Activated CD4-positive, alpha-beta T cell treated with anti-CD3 and anti-CD28 coated beads, Interleukin-2, amount 50 U/mL, for 16 hours (primary cell): ENCODE results near the gene OTOA.
"Not testable (repeated sequence)": the region's sequence is repeated elsewhere in the genome, so short reads cannot be mapped to it uniquely, and the experiment has no call there.

ENCODE experiments used
- DNase-seq: peaks from one replicate; pipeline ENCODE4 v3.0.0-alpha.2; 2020

OTOA gene

GRCh38 chr16:21727344-21727743, 63.6 kb downstream of the OTOA start:
- no peak for DNase-seq

- not testable (repeated sequence) for DNase-seq
Measured at GRCh38 chr16:21731233-21731632, 67.5 kb downstream of the OTOA start.

- not testable (repeated sequence) for DNase-seq
Measured at GRCh38 chr16:21740637-21741036, 76.9 kb downstream of the OTOA start.

- DNase-seq = peak; percentile 49
Measured at GRCh38 chr16:21756192-21757079, 92.7 kb downstream of the OTOA start.

- DNase-seq = not testable (repeated sequence)
Measured at GRCh38 chr16:21757080-21757671, 93.4 kb downstream of the OTOA start.

- not testable (repeated sequence) for DNase-seq
Measured at GRCh38 chr16:21768280-21768679, 104.5 kb downstream of the OTOA start.

- not testable (repeated sequence) for DNase-seq
Measured at GRCh38 chr16:21768810-21769209, 105.0 kb downstream of the OTOA start.

GRCh38 chr16:21769284-21769683, 105.5 kb downstream of the OTOA start:
- not testable (repeated sequence) for DNase-seq

GRCh38 chr16:21770584-21770983, 106.8 kb downstream of the OTOA start:
- DNase-seq = not testable (repeated sequence)

GRCh38 chr16:21772547-21773206, 108.9 kb downstream of the OTOA start:
- DNase-seq = not testable (repeated sequence)

GRCh38 chr16:21773207-21773553, 109.4 kb downstream of the OTOA start:
- DNase-seq = not testable (repeated sequence)

GRCh38 chr16:21780525-21780924, 116.8 kb downstream of the OTOA start:
- not testable (repeated sequence) for DNase-seq

- DNase-seq = peak; percentile 12
Measured at GRCh38 chr16:21790506-21790905, 126.7 kb downstream of the OTOA start.

GRCh38 chr16:21793310-21793709, 129.5 kb downstream of the OTOA start:
- DNase-seq = not testable (repeated sequence)

- not testable (repeated sequence) for DNase-seq
Measured at GRCh38 chr16:21798601-21799000, 134.8 kb downstream of the OTOA start.

- peak; percentile 19 for DNase-seq
Measured at GRCh38 chr16:21801538-21802374, 138.0 kb downstream of the OTOA start.

- DNase-seq = not testable (repeated sequence)
Measured at GRCh38 chr16:21802375-21802663, 138.6 kb downstream of the OTOA start.
